Effector CD8-positive, alpha-beta T cell (primary cell): ENCODE results near the gene SHC4.
"Not testable (repeated sequence)": the region's sequence is repeated elsewhere in the genome, so short reads cannot be mapped to it uniquely, and the experiment has no call there.

Experiments used
- DNase-seq: peaks from one replicate; lab custom pipeline; 2025; lab: John Stamatoyannopoulos, UW

Gene SHC4

DNA sequence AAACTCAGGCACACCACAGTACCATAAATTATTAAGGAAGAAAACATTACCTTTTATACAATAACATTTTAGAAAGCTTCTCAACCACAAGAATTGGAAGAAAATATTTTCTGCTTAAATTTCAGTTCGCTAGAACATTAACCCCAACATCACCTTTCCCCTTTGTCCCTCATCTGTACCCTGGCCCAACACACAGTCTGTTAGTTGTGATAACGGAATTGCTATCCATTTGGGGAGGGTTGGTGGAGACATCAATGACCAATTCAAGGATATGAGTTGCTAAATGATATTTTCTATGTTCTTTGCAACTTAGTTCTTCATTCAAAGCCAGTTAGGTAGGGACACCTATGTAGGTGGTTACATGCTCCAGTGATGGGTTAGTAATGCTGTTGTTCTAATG is 80.0 kb downstream of the SHC4 start:
- no peak for DNase-seq

DNA sequence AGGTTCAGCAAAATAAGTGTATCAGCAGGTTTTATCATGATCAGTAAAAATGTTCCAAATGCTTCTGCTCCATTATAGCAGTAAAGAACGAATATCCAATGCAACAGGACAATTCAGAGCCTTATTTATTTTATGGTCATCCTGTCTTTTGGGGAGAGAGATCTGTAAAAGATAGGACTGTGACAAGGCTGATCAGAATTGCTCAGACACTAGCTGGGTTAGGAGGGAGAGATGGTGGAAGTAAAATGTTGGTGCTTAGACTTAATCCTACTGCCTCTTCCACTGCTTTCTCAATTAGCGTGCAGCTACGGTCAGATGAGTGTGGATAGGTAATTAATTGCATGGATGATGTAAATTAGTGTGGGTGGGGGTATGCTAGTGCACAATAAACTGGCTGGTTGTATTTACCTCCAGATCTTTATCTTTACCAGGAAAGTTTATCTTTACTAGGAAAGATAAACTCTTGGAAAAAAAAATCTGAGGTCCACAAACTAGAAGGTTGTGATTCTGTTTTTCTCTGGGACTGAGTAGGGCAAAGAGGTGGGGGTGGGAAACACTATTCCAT is 83.6 kb downstream of the SHC4 start:
- DNase-seq, result no peak

- peak; percentile 81 for DNase-seq
These were observed 85.8 kb downstream of the SHC4 start, which contains the start of gene EID1 for GRCh38 chr15:48877630-48878595. Gene EID1, plus strand, starts transcription at chr15:48878134. Its CDS starts 43 bp downstream, at chr15:48878177.

- DNase-seq, result no peak
These were observed 87.7 kb downstream of the SHC4 start for GRCh38 chr15:48876057-48876456.

DNA sequence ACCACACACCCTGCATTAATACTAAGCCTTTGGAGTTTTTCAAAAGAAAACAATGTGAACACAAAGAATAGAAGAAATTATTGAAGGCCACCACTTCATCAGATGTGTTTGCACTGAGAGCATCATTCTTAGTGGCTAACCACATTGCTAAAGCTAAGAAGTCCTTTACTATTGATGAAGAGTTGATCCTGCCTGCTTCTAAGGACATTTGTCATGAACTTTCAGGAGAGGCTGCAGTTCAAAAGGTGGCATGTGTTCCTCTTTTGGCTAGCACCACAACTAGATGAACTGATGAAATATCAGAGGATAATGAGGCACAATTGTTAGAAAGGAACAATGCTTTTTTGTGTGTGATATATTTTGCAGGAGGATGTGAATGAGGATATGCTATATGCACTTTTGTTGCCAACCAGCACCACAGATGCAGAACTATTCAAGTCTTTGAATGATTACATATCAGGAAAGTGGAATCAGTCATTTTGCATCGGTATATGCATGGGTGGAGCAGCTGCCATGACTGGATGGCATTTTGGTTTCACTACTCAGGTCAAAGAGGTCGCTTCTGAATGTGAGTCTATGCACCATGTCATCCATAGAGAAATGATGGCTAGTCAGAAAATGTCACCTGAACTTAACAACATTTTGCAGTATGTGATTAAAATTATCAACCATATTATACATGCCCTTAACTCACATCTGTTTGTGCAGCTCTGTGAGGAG is 88.3 kb downstream of the SHC4 start:
- no peak for DNase-seq

- DNase-seq, result no peak
These were observed 91.1 kb downstream of the SHC4 start for GRCh38 chr15:48872632-48873031.

DNA sequence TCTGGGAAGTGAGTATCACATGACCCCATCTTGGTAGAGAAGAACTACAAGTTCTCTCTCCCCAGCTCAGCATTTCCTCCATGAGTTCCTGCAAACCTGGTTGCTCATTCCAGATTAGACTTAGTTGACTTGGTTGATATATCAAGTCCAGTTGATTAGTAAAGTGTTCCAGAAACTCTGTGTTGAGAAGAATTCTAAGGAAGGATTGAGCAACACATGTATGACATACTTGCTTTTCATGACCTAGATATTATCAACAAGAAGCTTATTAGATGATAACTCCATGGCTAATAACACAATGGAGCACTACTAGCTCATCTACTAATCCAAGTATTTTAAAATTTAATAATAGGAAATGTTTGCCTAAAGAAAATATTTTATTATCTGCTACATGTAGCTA is 92.2 kb downstream of the SHC4 start:
- DNase-seq, result no peak

DNA sequence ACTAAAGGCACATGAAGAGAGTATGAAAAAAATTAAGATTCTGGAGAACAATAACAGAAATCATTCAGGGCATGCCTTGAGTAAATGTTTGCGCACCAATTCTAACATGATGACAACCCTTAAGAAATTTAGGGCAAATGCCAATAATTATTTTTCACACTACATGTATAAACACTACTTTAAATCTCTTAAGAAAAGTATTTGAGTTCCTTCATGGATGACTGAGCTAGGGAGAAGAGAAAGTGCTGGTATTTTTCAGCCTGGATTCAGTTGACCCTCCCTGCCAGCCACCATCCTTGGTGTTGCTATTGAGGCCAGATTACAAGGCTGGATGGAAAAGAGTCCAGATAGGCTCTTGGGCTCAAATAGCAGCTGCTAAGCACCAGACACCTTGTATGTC is 93.8 kb downstream of the SHC4 start:
- DNase-seq, result no peak

- no peak for DNase-seq
These were observed 95.2 kb downstream of the SHC4 start for GRCh38 chr15:48868536-48868935.

GRCh38 chr15:48868023-48868422 is 95.7 kb downstream of the SHC4 start:
- no peak for DNase-seq

DNA sequence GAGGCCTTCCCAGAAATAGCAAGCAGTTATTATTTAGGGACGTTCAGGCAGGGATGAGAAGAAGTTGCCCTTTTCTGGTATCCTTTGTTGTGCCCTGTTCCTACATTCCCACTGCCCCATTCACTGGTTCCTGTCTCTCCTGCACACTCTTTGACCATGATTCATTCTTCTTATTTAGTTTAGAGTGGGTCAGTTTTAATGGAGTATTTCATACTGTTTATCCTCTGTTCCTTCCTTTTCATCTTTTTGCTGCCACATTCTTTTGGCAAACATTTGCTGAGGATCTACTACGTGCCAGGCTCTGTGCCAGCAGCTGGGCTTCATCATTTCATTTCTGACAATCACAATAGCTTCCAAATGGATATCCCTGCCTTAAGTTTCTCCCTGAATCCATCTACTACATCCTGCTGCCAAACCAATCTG is 97.6 kb downstream of the SHC4 start:
- no peak for DNase-seq

- DNase-seq, result no peak
These were observed 98.2 kb downstream of the SHC4 start for GRCh38 chr15:48865370-48866079.

DNA sequence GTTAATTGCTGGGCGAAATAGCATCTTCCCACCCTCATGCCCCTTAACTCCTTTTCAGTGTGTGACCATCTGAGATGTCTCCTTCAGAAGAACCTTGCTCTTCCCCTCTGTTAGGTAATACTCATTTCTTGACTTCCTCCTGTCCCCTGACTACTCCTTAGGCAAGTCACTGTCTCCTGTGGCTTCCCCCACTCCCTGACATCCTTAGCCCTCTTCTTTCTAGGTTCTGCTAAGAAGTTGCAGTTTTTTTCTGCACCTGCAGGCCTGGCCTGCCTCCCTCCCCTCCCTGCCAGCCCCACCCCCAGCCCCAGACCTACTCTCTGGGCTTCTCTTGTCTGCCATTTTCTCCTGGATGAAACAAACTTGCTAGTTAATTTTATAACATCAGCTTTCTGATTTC is 101.0 kb downstream of the SHC4 start:
- DNase-seq, result no peak

DNA sequence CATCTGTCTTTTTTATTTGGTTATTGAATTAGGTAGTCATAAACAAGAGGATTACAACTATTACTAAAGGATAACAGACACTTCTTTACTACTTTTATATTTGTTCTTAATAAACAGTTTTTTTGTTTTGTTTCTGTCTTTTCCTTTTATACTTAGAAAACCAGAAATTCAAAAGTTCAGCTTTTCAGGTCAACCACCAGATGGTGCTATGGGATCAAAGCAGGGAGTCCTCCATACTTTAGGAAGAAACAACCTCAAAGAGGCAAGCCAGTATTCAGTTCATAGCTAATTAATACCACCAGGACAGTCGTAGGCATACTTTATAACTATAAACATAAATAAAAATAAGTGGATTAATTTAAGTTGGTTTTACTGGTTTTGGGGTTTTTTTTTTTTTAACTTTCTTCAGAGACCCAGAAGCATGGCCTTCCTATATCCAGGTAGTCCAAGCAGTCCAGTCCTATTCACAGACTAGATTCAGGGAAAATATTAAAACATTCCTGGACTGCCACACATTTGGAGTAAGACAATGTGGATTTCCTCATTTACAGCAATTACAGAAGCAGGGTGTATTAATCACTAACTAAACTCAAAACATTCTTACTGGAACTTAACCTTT is 101.8 kb downstream of the SHC4 start:
- DNase-seq, result peak; percentile 6

- no peak for DNase-seq
These were observed 104.3 kb downstream of the SHC4 start for GRCh38 chr15:48859426-48859825.

DNA sequence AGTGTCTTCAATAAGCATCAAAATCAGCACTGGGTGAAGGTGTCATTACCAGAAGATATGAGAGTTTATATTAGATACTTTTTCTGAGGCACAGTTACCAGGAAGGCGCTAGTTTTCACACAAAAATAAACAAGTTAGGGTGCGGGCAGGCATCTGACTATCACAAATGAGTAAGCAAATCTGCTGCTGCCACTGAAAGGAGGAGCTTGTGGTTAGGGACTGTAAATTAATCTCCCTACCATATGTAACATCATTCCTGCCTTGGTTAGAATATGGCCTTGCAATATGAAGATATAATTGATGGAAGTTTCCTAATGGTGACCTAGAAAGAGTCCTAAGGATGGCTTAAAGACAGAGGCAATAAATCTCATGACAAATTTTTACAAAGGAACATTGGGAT is 105.3 kb downstream of the SHC4 start:
- no peak for DNase-seq

GRCh38 chr15:48856942-48857341 is 106.8 kb downstream of the SHC4 start:
- DNase-seq, result no peak

- no peak for DNase-seq
These were observed 107.9 kb downstream of the SHC4 start for GRCh38 chr15:48855501-48856440.

DNA sequence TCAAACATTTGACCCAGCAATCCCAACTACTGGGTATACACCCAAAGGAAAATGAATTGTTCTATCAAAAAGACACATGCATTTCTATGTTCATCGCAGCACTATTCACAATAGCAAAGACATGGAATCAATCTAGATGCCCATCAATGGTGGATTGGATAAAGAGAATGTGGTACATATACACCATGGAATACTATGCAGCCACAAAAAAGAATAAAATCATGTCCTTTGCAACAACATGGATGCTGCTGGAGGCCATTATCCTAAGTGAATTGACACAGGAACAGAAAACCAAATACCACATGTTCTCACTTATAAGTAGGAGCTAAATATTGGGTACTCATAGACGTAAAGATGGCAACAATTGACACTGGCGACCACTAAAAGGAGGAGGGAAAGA is 109.3 kb downstream of the SHC4 start:
- not testable (repeated sequence) for DNase-seq

GRCh38 chr15:48851956-48852355 is 111.8 kb downstream of the SHC4 start:
- no peak for DNase-seq
